Measurements from ENCODE around the gene SMIM13.

GRCh38 chr6:11069760-11070159, 23.9 kb upstream of the SMIM13 start:
- TF ChIP-seq CTCF (IDR thresholded peaks at IDR 0.05 in 2 of 3, conservative IDR thresholded peaks at IDR 0.05 in 1 of 3; ENCODE audit: borderline replicate concordance in 1 of 3, insufficient read depth in 1 of 3, low read depth in 2 of 3, low read length in 2 of 3) = no peak
- no peak for TF ChIP-seq SIN3A (IDR thresholded peaks at IDR 0.05; ENCODE audit: low read depth)
- TF ChIP-seq POLR2A (IDR thresholded peaks at IDR 0.05; ENCODE audit: borderline replicate concordance, extremely low read depth, insufficient read depth, insufficient read length) = no peak
- no peak for TF ChIP-seq REST (IDR thresholded peaks at IDR 0.05; ENCODE audit: low read depth)
- TF ChIP-seq ZBTB33 (IDR thresholded peaks at IDR 0.05; ENCODE audit: extremely low read depth, insufficient replicate concordance, low read length) = no peak
- no peak for TF ChIP-seq YY1 (IDR thresholded peaks at IDR 0.05; ENCODE audit: extremely low read depth, insufficient replicate concordance, low read depth, low read length)
- no peak for TF ChIP-seq EZH2phosphoT487 (IDR thresholded peaks at IDR 0.05; ENCODE audit: borderline replicate concordance)
- TF ChIP-seq, protein P1, sequence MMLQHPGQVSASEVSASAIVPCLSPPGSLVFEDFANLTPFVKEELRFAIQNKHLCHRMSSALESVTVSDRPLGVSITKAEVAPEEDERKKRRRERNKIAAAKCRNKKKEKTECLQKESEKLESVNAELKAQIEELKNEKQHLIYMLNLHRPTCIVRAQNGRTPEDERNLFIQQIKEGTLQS (IDR thresholded peaks at IDR 0.05) = no peak
- no peak for TF ChIP-seq POLR2AphosphoS5 (IDR thresholded peaks at IDR 0.05; ENCODE audit: low read depth, low read length)
- no peak for TF ChIP-seq EZH2 (IDR thresholded peaks at IDR 0.05)
- TF ChIP-seq, protein P2, sequence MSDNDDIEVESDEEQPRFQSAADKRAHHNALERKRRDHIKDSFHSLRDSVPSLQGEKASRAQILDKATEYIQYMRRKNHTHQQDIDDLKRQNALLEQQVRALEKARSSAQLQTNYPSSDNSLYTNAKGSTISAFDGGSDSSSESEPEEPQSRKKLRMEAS (IDR thresholded peaks at IDR 0.05) = no peak
- TF ChIP-seq ZFX (IDR thresholded peaks at IDR 0.05) = no peak

Data from HCT116 (cell line).